ENCODE data around the gene ACCS. TPM values are rescaled to one million over a fixed set of nuclear protein-coding genes. Genes with fewer than 3 reads are reported as not detected.

Gene ACCS
- total RNA-seq, 6 experiments from 2014 or later = 7.3 to 32.2 (median 15.4) TPM

GRCh38 chr11:44028816-44029506 is 37.1 kb upstream of the ACCS start:
- Histone ChIP-seq H3K27me3 (no peaks in the 10 kb centered on the region), H3K4me1 (no peaks in the 10 kb centered on the region), H3K27ac (no peak overlapping the region), H3K9me3 (no peaks in the 10 kb centered on the region), H3K4me3 (no peak overlapping the region), H3K36me3 (no peaks in the 10 kb centered on the region)
- intact Hi-C loops (cut with DNase I) = no loop called here
- 70% methylated on average over 2 of the region's 3 CpGs for WGBS (ENCODE audit: insufficient coverage, low coverage, low lambda C conversion rate, missing lambda C conversion rate)
- DNase-seq = no peak
- ATAC-seq = no peak
- no peak for TF ChIP-seq POLR2A (IDR thresholded peaks at IDR 0.05)
- TF ChIP-seq CTCF (IDR thresholded peaks at IDR 0.05) = no peak

- no peak overlapping the region for H3K4me3 ChIP-seq
- WGBS (ENCODE audit: insufficient coverage, low coverage, low lambda C conversion rate, missing lambda C conversion rate) = 67% methylated on average over 1 of the region's 1 CpG
- H3K9me3 ChIP-seq = no peaks in the 10 kb centered on the region
- H3K4me1 ChIP-seq = no peaks in the 10 kb centered on the region
- ATAC-seq (no peak), DNase-seq (no peak)
- intact Hi-C loops (cut with DNase I) = no loop called here
- TF ChIP-seq CTCF (IDR thresholded peaks at IDR 0.05) (no peak), POLR2A (IDR thresholded peaks at IDR 0.05) (no peak)
- H3K27ac ChIP-seq = no peak overlapping the region
- H3K27me3 ChIP-seq = no peaks in the 10 kb centered on the region
- H3K36me3 ChIP-seq = no peaks in the 10 kb centered on the region
These were observed 36.6 kb upstream of the ACCS start for GRCh38 chr11:44029507-44029845.

- Histone ChIP-seq H3K36me3 (no peaks in the 10 kb centered on the region), H3K4me3 (no peak overlapping the region), H3K4me1 (no peaks in the 10 kb centered on the region), H3K9me3 (no peaks in the 10 kb centered on the region), H3K27me3 (no peaks in the 10 kb centered on the region), H3K27ac (peak overlapping the region in 2 of 3 donors; percentile 49 to 72)
- ATAC-seq (peak in 3 of 4 donors; percentile 33 to 70 (median 40)), DNase-seq (no peak)
- no peak for TF ChIP-seq POLR2A (IDR thresholded peaks at IDR 0.05)
- no peak for TF ChIP-seq CTCF (IDR thresholded peaks at IDR 0.05)
- intact Hi-C loops (cut with DNase I) = loop anchor here in 1 of 2 donors (10.0 kb wide), 1 partner anchor 135 kb away; no protein-coding TSS in a partner anchor
- 38% methylated on average over 4 of the region's 5 CpGs for WGBS (ENCODE audit: insufficient coverage, low coverage, low lambda C conversion rate, missing lambda C conversion rate)
These were observed 35.8 kb upstream of the ACCS start for GRCh38 chr11:44029977-44030911.

GRCh38 chr11:44030996-44031395 is 35.1 kb upstream of the ACCS start:
- Histone ChIP-seq H3K9me3 (no peaks in the 10 kb centered on the region), H3K4me3 (no peak overlapping the region), H3K27me3 (no peaks in the 10 kb centered on the region), H3K36me3 (no peaks in the 10 kb centered on the region), H3K4me1 (no peaks in the 10 kb centered on the region), H3K27ac (peak overlapping the region in 2 of 3 donors; percentile 49 to 72)
- WGBS (ENCODE audit: insufficient coverage, low coverage, low lambda C conversion rate, missing lambda C conversion rate) = 64% methylated on average over 5 of the region's 5 CpGs
- no peak for DNase-seq
- no peak for ATAC-seq
- TF ChIP-seq CTCF (IDR thresholded peaks at IDR 0.05) = no peak
- TF ChIP-seq POLR2A (IDR thresholded peaks at IDR 0.05) = no peak
- intact Hi-C loops (cut with DNase I) = loop anchor here in 1 of 2 donors (10.0 kb wide), 1 partner anchor 136 kb away; no protein-coding TSS in a partner anchor
